IgD-negative memory B cell (primary cell): ENCODE measurements around the gene DPY19L3. TPM values are rescaled to one million over a fixed set of nuclear protein-coding genes. Genes with fewer than 3 reads are reported as not detected.
A peak's percentile ranks its signal among the peaks of the same experiment; 100 is the strongest.
"Not testable (repeated sequence)": the region's sequence is repeated elsewhere in the genome, so short reads cannot be mapped to it uniquely, and the experiment has no call there.

Experiments
- H3K27ac Mint-ChIP-seq, 3 donors: one replicate each; pipeline ENCODE4 v1.8.0; 2020 to 2022; ENCODE audit warnings: mild to moderate bottlenecking in 3 of 3, mixed read lengths in 3 of 3, moderate library complexity in 1 of 3
- H3K27me3 Mint-ChIP-seq: one replicate; pipeline ENCODE4 v1.8.0; 2021; ENCODE audit warnings: mixed read lengths
- H3K36me3 Mint-ChIP-seq: one replicate; pipeline ENCODE4 v1.8.0; 2020; ENCODE audit warnings: mild to moderate bottlenecking, mixed read lengths
- H3K4me1 Mint-ChIP-seq, 3 donors: one replicate each; pipeline ENCODE4 v1.8.0; 2020 to 2022; ENCODE audit warnings: mixed read lengths in 3 of 3, mild to moderate bottlenecking in 1 of 3
- H3K4me3 Mint-ChIP-seq, 4 donors: one replicate each; pipeline ENCODE4 v1.8.0; 2020 to 2022; ENCODE audit warnings: mild to moderate bottlenecking in 4 of 4, mixed read lengths in 4 of 4, moderate library complexity in 3 of 4
- H3K9me3 Mint-ChIP-seq, 3 donors: one replicate each; pipeline ENCODE4 v1.8.0; 2020 to 2021; ENCODE audit warnings: mixed read lengths in 3 of 3, mild to moderate bottlenecking in 1 of 3
- polyA plus RNA-seq: library from polyadenylated mRNA; unstranded; fragments of 300-500 nt; fragmentation: Illumina TruSeq; gene quantifications from one replicate; pipeline ENCODE4 v1.2.3, GENCODE V29; 2021

DPY19L3 gene
- polyA plus RNA-seq, 1 donor from 2014 or later = 2.1 TPM

DNA sequence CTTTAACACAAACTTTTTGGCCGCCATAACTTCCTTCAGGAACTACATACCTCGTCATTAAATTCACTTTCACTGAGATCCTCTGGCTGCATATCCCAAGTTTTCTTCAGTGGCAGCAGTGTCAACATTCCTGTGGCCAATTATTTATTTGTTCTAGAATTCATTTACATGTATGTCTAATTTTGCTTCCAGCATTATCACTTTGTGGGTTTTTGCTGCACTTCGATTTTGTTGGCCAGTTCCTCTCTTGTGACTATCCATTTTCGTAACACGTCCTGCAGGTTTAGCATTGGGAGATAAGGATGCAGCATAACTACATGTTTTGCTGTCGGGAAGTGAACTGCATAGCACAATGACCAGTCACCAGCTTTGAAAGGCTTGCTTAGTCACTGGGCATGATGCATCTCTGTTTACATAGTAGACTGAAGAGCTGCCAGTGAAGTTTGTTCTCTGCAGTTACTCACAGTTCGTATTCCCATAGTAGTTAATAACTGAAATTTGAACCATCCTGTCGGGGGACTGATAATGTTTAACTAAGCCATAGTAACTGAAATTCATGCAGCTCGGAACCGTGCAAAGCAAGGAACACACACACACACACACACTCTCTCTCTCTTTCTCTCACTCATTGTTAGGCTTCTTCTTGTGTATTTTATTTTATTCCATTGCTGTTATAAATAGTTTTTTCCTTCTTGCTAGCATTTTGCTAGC is 31.8 kb upstream of the DPY19L3 start:
- H3K4me1 Mint-ChIP-seq = peaks cover 0 to 10% (median 3%) of the 10 kb centered on the region in 3 donors
- H3K36me3 Mint-ChIP-seq = peaks cover 21% of the 10 kb centered on the region
- H3K27ac Mint-ChIP-seq = no peak overlapping the region
- no peak overlapping the region for H3K4me3 Mint-ChIP-seq
- H3K27me3 Mint-ChIP-seq = no peaks in the 10 kb centered on the region
- peaks cover 0 to 4% (median 0%) of the 10 kb centered on the region in 3 donors for H3K9me3 Mint-ChIP-seq

DNA sequence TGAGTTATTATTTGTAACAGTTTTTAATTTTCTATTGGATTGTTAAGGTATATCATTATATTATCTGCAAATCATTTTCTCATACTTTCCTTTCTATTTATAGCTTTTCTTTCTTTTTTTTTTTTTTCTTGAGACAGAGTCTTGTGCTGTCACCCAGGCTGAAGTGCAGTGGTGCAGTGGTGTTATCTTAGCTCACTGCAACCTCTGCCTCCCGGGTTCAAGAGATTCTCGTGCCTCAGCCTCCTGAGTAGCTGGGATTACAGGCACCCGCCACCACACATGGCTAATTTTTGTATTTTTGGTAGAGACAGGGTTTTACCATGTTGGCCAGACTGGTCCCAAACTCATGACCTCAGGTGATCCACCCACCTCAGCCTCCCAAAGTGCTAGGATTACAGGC is 31.2 kb upstream of the DPY19L3 start:
- peaks cover 21% of the 10 kb centered on the region for H3K36me3 Mint-ChIP-seq
- H3K4me1 Mint-ChIP-seq, H3K4me3 Mint-ChIP-seq, H3K27ac Mint-ChIP-seq, H3K9me3 Mint-ChIP-seq, H3K27me3 Mint-ChIP-seq: not testable (repeated sequence)

DNA sequence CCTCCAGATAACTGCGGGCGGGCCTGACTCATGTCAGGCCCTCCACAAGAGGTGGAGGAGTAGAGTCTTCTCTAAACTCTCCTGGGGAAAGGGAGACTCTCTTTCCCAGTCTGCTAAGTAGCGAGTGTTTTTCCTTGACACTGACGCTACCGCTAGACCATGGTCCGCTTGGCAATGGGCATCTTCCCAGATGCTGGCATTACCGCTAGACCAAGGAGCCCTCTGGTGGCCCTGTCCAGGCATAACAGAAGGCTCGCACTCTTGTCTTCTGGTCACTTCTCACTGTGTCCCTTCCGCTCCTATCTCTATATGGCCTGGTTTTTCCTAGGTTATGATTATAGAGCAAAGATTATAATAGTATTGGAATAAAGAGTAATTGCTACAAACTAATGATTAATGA is 28.5 kb upstream of the DPY19L3 start:
- H3K27ac Mint-ChIP-seq, H3K36me3 Mint-ChIP-seq, H3K4me3 Mint-ChIP-seq, H3K9me3 Mint-ChIP-seq, H3K27me3 Mint-ChIP-seq, H3K4me1 Mint-ChIP-seq: not testable (repeated sequence)

DNA sequence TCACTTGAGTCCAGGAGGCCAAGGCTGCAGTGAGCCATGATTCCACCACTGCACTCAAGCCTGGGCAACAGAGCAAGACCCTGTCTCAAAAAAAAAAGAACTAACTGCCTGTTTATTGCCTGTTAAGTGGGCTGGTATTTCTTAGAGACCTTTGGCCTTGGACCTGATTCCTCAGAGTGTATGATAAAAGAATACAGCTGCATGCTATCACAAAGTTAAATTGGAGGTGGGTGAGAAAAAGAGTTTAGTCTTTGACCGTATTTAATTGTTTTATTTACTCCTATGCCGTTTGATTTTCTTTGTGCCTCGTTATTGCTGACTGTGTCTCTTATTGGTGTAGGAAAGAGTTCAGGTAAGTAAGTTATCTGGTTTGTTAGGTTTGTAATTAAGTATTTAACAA is 25.3 kb upstream of the DPY19L3 start:
- Mint-ChIP-seq H3K27me3 (no peaks in the 10 kb centered on the region), H3K27ac (no peak overlapping the region), H3K4me1 (peaks cover 0 to 4% (median 2%) of the 10 kb centered on the region in 3 donors), H3K4me3 (no peak overlapping the region), H3K9me3 (no peaks in the 10 kb centered on the region), H3K36me3 (no peaks in the 10 kb centered on the region)

DNA sequence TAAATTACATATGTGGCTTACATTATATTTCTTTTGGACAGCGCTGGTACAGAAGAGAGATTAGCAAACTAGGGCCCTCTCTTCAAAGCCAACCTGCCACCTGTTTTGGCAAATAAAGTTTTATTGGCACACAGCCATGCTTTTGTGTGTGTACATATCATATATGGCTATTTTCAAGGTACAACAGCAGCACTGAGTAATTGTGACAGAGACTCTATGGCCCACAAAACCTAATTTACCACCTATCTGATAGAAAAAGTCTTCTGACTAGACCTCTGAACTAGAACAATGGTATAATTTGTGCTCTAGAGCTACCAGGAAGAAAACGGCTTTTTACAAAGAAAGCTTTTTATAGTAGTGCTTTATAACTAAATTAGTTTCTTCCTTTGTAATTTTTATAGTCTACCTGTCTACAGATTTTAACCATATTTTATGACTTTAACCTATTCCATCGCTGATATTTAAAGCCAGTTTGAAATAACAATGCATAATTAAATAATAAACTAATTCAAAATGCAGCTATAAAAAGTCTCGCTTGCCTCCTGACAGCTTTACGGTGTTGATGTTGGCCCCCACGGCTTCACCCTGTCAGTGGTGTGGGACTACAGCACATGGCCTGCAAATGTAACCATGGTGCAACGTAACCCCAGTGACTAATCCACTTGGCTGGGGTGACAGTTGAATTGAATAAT is 17.7 kb upstream of the DPY19L3 start:
- H3K9me3 Mint-ChIP-seq = peaks cover 0 to 2% (median 0%) of the 10 kb centered on the region in 3 donors
- H3K27me3 Mint-ChIP-seq = no peaks in the 10 kb centered on the region
- H3K27ac Mint-ChIP-seq = no peak overlapping the region
- H3K4me3 Mint-ChIP-seq = no peak overlapping the region
- H3K4me1 Mint-ChIP-seq = peaks cover 0 to 3% (median under 1%) of the 10 kb centered on the region in 3 donors
- H3K36me3 Mint-ChIP-seq = no peaks in the 10 kb centered on the region

DNA sequence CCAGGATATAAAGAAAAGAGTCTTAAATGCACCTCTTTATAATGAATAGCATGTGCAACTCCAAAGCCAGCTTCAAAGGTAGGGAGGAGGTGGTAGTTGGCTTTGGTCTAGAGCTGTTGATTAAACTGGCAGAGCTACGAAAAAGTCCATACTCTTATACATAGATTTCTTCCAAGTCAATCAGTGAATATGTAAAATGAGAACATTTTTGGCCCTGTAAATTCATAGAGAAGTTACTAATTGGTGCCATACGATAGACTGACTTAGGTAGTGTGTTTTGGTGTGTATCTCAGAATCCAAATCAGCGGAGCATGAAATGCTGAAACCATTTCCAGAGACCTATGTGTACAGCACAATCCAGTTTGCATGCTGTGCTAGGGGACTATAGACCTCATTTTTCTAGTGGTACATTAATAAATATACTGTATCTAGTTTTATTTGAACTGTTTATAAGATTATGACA is 17.1 kb upstream of the DPY19L3 start:
- H3K27ac Mint-ChIP-seq = no peak overlapping the region
- H3K4me3 Mint-ChIP-seq = no peak overlapping the region
- H3K4me1 Mint-ChIP-seq = peaks cover 0 to 3% (median 0%) of the 10 kb centered on the region in 3 donors
- peaks cover 0 to 2% (median 0%) of the 10 kb centered on the region in 3 donors for H3K9me3 Mint-ChIP-seq
- no peaks in the 10 kb centered on the region for H3K27me3 Mint-ChIP-seq
- H3K36me3 Mint-ChIP-seq = no peaks in the 10 kb centered on the region

DNA sequence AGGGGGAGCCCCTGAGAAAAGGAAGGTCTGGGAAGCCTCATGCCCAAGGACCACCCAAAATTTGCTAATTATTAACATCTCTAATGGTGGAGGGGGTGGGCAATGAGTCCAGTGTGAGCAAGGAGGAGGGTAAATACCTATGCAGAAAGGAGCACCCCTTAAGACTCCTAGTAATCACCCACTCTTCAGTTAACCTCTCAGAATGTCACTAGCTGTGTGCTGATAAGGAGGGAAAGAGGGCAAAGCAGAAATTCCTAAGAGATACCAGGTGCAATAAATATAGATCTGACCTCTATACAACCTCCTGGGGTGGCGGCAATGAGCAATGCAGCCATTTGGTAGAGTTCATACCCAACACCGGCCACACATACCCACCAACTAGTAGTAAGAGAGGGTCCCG is 12.7 kb upstream of the DPY19L3 start:
- Mint-ChIP-seq H3K9me3 (peaks cover 0 to 2% (median 0%) of the 10 kb centered on the region in 3 donors), H3K4me3 (peak overlapping the region in 1 of 4 donors; percentile 10), H3K36me3 (peaks cover 3% of the 10 kb centered on the region), H3K4me1 (peaks cover 0 to 7% (median 0%) of the 10 kb centered on the region in 3 donors), H3K27ac (no peak overlapping the region), H3K27me3 (no peaks in the 10 kb centered on the region)

DNA sequence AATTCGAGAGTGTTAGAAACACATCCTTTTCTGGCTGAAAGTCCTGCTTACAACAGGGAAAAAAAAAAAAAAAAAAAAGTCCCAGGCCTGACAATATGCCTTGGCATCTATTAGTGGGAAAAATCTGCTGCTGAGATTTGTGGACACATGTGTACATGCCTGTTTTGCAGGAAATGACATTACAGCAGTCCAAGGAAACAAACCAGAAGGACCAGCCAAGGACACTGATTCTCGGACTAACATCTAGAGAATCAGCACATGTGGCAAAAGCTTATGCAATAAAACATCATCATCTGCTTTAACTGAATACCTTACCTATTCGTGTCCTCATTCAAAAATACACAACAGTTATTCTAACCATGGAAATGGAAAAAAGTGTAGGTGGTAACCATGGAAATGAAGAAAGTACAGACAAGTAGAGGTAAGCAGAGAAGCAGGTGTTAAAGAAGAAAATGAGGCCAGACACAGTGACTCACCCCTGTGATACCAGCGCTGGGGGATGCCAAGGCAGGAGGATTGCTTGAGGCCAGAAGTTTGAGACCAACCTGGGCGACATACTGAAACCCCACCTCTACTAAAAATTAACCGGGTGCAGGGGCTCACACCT is 9.4 kb upstream of the DPY19L3 start:
- Mint-ChIP-seq H3K4me3 (no peak overlapping the region), H3K9me3 (peaks cover 0 to 2% (median 0%) of the 10 kb centered on the region in 3 donors), H3K4me1 (peaks cover 0 to 7% (median 0%) of the 10 kb centered on the region in 3 donors), H3K36me3 (peaks cover 3% of the 10 kb centered on the region), H3K27ac (peak overlapping the region in 1 of 3 donors; percentile 74), H3K27me3 (no peaks in the 10 kb centered on the region)

DNA sequence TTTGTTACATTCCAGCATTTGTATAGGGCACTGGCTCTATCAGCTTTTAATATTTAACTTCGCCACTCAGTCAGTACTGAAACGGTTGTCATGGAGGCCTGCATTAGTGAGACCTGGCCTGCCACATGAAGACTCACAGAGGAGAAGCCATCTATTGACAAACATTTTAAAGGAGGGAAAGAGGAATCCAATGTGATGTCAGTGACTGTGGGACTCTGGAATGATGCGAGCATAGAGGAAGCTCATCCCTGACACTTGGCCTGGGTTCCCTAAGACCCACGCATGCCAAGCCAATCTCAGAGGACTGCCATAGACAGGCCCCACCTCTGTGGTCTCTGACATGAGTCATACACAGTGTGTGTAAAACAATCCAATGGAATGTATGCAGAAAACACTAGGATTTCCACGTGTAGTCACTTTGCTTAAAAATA is 7.9 kb upstream of the DPY19L3 start:
- no peak overlapping the region for H3K4me3 Mint-ChIP-seq
- H3K27me3 Mint-ChIP-seq = no peaks in the 10 kb centered on the region
- no peak overlapping the region for H3K27ac Mint-ChIP-seq
- no peaks in the 10 kb centered on the region for H3K9me3 Mint-ChIP-seq
- H3K36me3 Mint-ChIP-seq = peaks cover 3% of the 10 kb centered on the region
- H3K4me1 Mint-ChIP-seq = peaks cover 0 to 6% (median 0%) of the 10 kb centered on the region in 3 donors

DNA sequence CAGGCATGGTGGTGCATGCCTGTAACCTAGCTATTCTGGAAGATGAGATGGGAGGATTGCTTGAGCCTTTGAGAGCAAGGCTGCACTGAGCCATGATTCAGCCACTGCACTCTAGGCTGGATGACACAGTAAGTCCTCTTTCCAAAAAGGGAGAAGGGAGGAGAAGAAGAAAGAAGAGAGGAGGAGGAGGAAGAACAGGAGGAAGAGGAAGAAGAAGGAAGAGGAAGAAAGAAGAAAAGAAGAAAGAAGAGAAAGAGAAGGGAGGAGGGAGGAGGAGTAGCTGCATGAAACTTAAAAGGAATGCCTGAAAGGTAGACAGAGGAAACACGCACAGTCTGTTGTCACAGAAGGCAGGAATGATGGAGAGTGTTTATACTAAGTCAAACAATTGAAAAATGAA is 3.6 kb upstream of the DPY19L3 start:
- Mint-ChIP-seq H3K27ac (peak overlapping the region in 1 of 3 donors; percentile 1), H3K36me3 (no peaks in the 10 kb centered on the region), H3K4me1 (peaks cover 4 to 9% (median 7%) of the 10 kb centered on the region in 3 donors), H3K4me3 (peak overlapping the region in 1 of 4 donors; percentile 23), H3K27me3 (no peaks in the 10 kb centered on the region), H3K9me3 (no peaks in the 10 kb centered on the region)

DNA sequence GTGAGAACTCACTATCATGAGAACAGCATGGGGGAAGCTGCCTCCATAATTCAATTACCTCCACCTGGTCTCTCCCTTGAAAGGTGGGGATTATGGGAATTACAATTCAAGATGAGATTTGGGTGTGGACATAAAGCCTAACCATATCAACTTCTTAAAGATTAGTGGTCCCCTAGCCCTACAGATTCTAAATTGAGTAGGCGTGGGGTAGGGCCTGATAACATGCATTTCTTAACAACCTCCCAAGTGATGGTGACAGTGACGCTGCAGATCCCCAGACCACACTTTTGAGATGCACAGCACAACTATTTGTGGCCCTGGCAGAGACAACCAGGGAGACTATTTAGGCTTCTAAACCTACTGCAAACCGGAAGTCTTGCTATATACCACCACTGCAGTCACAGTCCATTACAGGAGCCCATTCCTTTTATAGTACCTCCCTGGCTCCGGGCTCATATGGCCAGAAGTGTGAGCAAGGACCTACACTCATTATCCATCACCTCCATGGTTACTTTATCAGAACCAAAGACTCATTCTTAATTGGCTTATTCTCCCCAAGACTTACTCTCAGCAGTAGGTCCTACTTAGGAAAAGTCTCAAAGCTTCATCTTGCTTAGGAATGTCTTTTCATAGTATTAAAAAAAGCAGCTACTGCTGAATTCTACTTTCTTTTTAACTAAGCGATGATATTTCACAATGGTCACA is 2.1 kb upstream of the DPY19L3 start:
- peaks cover 4 to 11% (median 9%) of the 10 kb centered on the region in 3 donors for H3K4me1 Mint-ChIP-seq
- H3K27ac Mint-ChIP-seq = peak overlapping the region in 1 of 3 donors; percentile 43
- H3K9me3 Mint-ChIP-seq = no peaks in the 10 kb centered on the region
- H3K27me3 Mint-ChIP-seq = no peaks in the 10 kb centered on the region
- H3K36me3 Mint-ChIP-seq = no peaks in the 10 kb centered on the region
- peak overlapping the region in 3 of 4 donors; percentile 27 to 96 (median 92) for H3K4me3 Mint-ChIP-seq

DNA sequence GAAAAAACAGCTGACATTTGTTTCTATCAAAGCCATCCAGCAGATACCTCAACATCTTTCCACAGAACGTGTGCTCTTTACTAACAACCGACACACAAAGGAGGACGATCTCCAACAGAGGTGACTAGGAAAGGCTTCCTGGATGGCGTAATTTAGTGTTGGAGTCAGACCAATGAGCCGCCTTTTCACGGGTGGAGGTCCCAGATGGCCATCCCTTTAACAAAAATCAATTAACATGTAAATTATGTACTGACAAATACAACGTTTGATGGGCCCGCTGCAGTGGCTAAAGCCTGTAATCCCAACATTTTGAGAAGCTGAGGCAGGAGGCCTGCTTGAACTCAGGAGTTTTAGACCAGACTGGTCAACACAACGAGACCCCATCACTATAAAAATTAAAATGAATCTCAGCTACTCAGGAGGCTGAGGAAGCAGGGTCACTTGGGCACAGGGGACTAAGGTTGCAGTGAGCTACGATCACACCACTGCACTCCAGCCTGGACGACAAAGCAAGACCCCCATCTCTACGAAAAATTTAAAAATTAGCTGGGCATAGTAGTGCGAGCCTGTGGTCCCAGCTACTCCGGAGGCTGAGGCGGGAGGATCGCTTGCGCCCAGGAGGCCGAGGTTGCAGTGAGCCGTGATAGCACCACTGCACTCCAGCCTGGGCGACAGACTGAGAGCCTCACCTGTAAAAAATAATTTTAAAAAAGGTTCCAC is 1.2 kb upstream of the DPY19L3 start:
- H3K27ac Mint-ChIP-seq = peak overlapping the region in 2 of 3 donors; percentile 85 to 93
- H3K4me1 Mint-ChIP-seq = peaks cover 4 to 11% (median 9%) of the 10 kb centered on the region in 3 donors
- H3K27me3 Mint-ChIP-seq = no peaks in the 10 kb centered on the region
- H3K36me3 Mint-ChIP-seq = peaks cover 3% of the 10 kb centered on the region
- H3K9me3 Mint-ChIP-seq = no peaks in the 10 kb centered on the region
- peak overlapping the region; percentile 89 to 96 (median 92) for H3K4me3 Mint-ChIP-seq

DNA sequence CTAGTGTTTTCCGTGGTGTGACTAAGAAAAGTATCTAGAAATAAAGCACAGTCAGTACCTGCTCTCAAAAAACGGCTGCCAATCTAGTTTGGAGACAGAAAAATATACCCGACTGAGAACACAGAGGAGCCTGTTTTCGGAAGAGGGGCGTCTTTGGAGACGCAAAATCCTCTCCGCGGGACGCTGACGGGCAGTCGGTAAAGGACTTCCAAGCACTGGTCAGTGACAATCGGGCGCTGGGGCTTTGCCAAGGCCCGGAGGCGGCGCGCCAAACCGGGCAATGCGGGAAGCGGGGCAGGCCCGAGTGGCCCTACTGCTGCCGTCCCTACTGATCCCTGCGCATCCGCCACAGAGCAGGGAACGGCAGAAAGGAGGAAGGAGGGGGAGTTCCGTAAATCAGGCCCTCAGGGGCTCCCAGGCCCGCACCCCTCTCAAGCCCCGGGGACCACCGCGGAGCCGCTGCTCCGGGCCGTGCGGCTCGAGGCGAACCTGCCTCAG is 588 bp upstream of the DPY19L3 start:
- Mint-ChIP-seq H3K36me3 (peaks cover 7% of the 10 kb centered on the region), H3K4me1 (peaks cover 4 to 11% (median 9%) of the 10 kb centered on the region in 3 donors), H3K27me3 (no peaks in the 10 kb centered on the region), H3K4me3 (peak overlapping the region; percentile 89 to 96 (median 92)), H3K27ac (peak overlapping the region in 2 of 3 donors; percentile 85 to 93), H3K9me3 (no peaks in the 10 kb centered on the region)
